ENCODE data around the gene NME4. TPM values are rescaled to one million over a fixed set of nuclear protein-coding genes. Genes with fewer than 3 reads are reported as not detected.
"Not testable (repeated sequence)": the region's sequence is repeated elsewhere in the genome, so short reads cannot be mapped to it uniquely, and the experiment has no call there.

NME4 gene
- total RNA-seq (2014; rRNA removed; shearing (Covaris generic)) = 135 and 140 TPM in 2 replicates
- polyA plus RNA-seq (2015; cell fraction: cytosol; rRNA removed) = 149 and 151 TPM in 2 replicates
- polyA plus RNA-seq (2015; cell fraction: nucleus; rRNA removed) = 44.7 and 55.2 TPM in 2 replicates

DNA sequence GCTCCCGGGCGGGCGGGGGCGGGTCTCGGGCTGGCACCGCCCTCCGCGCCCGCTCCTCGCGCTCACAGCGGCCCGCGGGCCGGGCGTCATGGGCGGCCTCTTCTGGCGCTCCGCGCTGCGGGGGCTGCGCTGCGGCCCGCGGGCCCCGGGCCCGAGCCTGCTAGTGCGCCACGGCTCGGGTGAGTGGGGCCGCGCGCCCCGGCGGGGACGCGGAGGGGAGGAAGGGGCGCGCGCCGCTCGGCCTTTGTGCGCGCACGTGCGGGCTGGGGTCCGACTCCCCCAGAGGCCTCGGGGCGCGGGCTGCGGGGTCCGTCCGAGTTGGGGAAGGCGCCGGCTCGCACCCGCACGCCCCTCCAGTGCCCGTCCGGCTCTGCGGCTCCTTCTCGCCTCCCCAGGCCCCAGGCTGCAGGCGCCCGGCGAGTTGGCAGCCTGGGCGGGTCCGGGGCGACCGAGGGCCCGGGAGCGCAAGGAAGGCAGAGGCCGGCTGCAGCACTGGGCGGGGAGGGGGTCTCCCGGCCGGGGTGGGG is at the start of gene NME4:
Gene NME4, plus strand, starts transcription at position 65 of the 527 bp plus-strand sequence. Its CDS starts 24 bp downstream, at position 89.
- no peak for DNase-seq (ENCODE audit: low read depth)

GRCh38 chr16:347203-347602 is 49.8 kb upstream of the NME4 start:
- DNase-seq (ENCODE audit: low read depth) = no peak

GRCh38 chr16:348495-348894 is 48.5 kb upstream of the NME4 start:
- not testable (repeated sequence) for DNase-seq (ENCODE audit: low read depth)

DNA sequence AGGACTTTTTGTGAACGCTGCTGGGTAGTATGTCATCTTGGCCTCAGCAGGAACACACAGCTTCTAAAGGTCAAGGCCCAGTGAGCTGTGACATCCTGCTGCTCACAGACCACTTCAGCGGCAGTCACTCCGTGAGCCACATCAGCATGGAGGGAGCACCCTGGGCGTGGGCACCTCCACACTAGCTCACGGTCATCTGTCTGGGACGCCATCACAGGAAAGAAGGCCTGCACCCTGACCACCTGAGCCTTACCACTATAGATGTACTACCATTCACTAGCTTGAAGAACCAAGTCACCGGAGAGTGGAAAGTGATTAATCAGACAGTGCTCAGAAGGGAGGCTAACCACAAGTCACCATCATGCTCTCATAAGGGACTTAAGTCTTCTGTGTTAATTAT is 47.8 kb upstream of the NME4 start:
- DNase-seq (ENCODE audit: low read depth) = no peak

- DNase-seq (ENCODE audit: low read depth) = no peak
Measured at GRCh38 chr16:350203-350602, 46.8 kb upstream of the NME4 start.

DNA sequence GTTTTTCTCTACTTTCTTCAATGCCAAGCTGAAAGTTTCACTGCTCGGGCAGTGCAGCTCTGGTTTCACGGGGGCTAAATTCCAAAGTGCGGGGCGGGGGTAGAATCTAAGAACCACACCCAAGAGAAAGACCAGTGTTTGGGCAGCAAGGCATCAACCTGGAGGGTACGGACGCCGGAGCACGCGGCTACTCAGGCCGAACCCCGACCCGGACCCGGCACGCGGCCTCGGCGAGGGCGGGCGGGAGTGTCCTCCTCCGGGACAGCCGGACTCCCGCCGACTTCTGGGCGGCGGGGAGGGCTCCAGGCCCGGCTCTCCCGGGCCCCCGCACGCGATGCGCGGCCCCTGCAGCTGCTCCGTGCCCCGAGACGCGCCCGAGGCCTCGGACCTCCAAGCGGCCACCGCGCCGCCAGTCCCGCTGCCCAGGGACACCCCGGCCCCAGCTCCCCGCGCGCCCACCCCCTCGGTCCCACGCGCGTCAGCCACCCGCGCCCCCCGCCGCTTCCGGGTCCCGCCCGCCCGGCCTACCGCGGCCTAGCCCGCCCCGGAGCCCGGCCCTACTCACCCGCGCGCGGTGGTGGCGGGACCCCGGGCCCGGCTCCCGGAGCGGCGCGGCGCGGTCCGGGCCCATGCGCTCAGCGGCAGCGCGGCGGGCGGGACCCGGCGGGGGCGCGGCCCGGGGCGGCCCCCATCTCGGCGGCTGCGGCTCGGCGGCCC is 45.0 kb upstream of the NME4 start:
- no peak for DNase-seq (ENCODE audit: low read depth)

DNA sequence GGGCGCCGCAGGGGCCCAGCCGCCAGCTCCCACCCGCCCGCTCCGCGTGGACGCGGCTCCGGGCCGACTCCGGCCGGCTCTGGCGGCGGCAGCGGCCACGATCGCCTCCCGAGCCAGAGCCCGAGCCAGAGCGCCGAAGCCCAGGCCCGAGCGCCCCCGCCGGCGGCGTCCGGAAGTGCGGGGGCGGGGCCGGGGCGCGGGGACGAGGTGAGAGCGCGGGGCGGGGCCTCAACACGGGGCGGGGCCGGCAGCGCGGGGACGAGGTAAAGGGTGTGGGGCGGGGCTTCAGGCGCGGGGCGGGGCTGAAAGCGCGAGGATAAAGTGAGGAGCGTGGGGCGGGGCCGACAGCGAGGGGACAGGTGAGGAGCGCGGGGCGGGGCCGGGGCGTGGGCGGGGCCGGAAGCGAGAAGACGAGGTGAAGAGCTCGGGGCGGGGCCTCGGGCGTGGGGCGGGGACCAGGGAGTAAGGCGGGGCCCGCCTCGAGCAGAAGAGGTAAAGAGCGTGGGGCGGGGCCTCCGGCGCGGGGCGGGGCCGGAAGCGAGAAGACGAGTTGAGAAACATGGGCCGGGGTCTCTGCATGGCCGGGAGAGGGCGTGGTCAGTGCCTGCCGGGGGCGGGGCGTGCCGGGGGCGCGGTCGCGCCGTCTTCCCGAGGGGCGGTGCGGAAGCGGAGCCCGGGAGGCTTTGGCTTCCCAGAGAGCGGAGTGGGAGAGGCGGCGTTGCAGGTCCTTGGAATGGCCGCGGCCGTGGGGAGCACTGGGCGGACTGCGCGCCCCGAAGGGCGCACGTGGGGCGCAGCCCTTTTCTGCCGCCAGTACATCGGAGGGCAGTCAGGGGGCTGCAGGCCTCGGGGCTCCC is 44.2 kb upstream of the NME4 start, which contains the start of gene AXIN1:
Gene AXIN1, minus strand, starts transcription at position 177 of the 857 bp plus-strand sequence. CDS start 5,698 bp downstream, outside the sequence.
- DNase-seq (ENCODE audit: low read depth) = peak; percentile 74

- DNase-seq (ENCODE audit: low read depth) = no peak
Measured at GRCh38 chr16:353404-354290, 43.4 kb upstream of the NME4 start.

- no peak for DNase-seq (ENCODE audit: low read depth)
Measured at GRCh38 chr16:354291-354881, 42.6 kb upstream of the NME4 start.

DNA sequence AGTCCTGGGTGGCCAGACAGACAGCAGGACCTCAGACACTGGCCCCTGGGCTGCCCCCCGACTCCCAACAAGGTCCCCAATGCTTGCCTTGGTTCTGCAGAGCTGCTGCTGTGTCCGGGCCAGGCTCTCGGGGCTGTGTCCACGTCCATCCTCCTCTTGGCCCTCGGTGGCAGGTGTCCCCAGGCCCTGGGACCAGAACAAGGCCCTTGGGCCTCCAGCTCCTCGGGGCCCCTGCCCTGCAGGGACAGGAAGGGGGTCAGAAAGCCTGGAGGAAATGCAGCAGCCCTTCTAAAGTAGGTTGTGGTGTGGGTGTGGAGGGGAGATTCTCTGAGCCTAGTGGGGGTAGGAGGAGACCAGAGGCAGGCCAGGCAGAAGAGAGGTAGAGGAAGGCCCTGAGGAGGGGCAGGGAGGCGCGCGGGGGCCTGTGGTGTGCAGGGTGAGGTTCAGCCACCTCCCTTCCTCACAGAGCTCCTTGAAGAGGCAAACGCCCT is 42.0 kb upstream of the NME4 start:
- DNase-seq (ENCODE audit: low read depth) = no peak

- DNase-seq (ENCODE audit: low read depth) = no peak
Measured at GRCh38 chr16:356741-357140, 40.3 kb upstream of the NME4 start.

DNA sequence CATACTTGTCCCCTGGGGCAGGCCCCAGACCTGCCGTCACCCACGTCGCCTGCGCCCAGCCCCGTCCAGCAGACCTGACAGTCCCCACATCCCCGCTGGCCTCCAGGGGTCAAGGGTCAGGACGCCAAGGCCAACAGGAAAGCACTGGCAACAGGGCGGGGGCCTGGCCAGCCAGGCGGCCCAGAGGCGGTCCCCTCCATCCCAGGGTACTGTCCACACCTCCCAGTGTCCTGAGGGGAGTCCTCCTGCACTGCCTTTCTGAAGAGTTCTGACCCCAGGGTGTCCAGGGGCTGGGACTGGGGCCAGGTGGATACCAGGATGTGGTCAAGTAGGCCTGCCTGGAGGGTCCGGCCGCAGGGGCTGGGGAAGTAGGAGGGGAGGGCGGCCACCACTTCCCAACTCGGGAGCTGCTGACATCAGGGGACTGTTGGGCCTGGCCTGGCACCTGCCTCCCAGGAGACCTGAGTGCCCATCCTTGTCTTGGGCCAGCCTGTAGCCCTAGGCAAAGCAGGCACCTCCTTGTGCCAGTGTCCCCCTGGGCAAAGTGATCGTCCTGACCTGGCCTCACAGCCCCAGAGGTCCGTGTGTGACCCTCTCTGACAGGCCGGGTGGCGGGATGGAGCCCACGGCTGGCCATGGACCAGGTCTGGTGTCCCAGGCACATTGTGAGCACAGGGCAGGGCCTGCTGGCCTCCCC is 37.8 kb upstream of the NME4 start:
- no peak for DNase-seq (ENCODE audit: low read depth)

DNA sequence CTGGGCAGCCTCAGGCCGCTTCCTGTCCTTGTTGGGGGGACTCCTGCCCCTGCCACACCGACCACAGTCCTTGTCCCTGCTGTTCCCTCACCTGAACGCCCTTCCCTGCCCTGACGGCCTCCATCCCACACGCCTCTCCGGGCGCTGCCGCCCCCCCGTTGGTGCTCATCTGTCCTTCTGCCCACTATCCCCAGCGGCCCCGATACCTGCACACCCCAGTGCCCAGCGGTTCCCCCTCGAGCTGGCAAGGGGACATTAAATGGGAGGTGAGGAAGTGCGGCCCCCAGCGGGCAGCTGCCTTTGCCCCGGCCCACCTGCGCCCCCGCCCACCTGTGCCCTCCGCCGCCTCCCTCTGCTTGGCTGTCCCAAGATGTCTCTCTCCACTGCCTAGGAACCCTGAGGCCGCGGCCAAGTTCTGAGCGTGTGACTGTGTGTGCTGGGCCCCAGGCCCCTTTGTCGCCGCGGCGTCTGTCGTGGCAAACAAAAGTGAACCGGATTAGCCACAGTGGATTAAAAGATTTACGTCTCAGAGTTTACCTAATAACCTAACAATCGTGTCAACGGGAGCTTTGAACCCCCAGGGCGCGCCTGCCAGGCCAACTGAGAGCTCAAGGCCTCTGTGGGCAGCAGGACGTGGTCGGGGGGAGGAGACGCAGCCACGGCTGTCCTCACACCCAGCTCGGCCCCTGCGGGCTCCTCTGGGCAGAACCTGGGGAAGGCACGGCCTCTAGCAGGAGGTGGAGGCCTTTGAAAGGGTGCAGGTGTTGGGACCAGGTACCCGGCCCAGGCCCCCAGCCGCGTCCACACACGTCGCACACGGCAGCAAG is 36.9 kb upstream of the NME4 start:
- no peak for DNase-seq (ENCODE audit: low read depth)

DNA sequence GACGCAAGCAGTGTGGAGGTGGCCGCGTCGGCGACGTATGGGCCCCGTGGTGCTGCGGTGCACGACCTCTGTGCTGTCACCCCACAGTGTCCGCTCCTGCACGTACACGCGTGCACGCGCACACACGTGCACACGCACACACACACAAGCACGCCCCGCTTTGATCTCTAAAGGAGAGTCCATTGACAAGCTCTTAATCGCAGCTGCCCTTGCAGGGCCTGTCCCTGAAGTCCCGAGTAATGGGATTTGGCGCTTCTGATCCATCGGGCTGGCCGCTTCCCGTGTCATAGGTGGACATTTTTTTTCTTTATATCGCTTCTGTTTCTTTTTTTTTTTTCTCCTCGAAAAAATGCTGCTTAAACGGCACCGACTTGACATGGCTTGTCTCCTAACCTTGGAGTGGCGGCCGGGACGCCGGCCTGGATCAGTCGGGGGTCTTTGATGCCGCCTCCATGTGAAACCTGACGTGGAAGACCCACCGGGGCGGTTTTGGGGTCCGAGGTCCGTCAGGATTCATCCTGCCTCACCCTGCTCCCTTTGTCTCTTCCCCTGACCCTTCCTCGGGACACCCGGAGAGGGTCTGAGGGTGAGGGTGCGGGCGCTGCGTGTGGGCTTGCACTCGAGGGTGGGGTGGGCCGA is 36.2 kb upstream of the NME4 start:
- no peak for DNase-seq (ENCODE audit: low read depth)

- DNase-seq (ENCODE audit: low read depth) = no peak
Measured at GRCh38 chr16:361341-361871, 35.6 kb upstream of the NME4 start.

DNA sequence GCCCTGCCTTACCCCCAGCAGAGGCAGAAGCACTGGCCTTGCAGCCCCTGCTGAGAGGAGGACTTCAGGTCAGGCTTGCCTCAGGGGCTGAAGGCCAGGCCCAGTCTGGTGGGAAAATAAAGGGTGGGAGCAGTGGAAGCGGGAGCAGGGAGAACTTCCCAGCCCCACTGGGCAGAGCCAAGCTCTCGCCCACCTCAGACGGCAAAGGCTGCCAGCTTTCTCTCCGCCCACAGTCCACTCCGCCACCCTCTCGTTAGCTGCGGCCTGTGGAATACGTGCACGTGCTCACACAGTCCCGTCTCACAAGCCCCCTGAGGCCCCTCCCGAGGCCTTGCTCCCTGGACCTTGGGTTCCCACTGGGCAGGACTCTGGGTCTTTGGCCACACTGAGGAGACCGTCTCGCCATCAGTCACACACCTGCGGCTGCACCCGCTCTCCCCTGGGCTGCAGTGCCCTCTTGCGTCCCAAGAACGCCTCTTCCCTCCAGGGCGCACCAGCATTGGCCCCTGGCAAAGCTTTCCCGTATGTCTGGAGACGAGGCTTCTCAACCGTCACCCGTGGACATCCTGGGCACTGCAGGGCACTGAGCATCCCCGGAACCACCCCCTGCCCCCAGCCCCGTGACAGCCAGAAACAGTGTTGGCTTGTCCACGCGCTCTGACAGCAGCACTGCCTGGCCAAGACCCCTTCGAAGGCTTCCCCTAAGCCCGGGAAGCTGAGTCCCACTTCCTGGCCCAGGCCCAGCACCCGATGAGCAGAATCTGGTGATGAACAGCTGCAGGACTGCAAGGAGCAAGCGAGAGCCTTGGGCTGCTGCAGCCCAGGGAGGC is 34.9 kb upstream of the NME4 start:
- DNase-seq (ENCODE audit: low read depth) = peak; percentile 75

GRCh38 chr16:362702-362999 is 34.3 kb upstream of the NME4 start:
- DNase-seq (ENCODE audit: low read depth) = not testable (repeated sequence)

All from HT1080 (cell line).